HUES64 (cell line): ENCODE data around the gene FBXW11.

Experiments
- H3K27ac ChIP-seq: 2 replicates; pipeline ENCODE4 v1.7.0; 2013; ENCODE audit warnings: low read depth, low read length, inconsistent platforms
- H3K27me3 ChIP-seq: 2 replicates; pipeline ENCODE4 v1.6.1; 2013; ENCODE audit warnings: mild to moderate bottlenecking, low read length; ENCODE audit not compliant: insufficient read depth
- H3K36me3 ChIP-seq: 2 replicates; pipeline ENCODE4 v1.6.1; 2013; ENCODE audit warnings: mild to moderate bottlenecking, low read length; ENCODE audit not compliant: insufficient read depth
- H3K4me1 ChIP-seq: 2 replicates; pipeline ENCODE4 v1.6.1; 2013; ENCODE audit warnings: mild to moderate bottlenecking, low read length, moderate library complexity; ENCODE audit not compliant: insufficient read depth
- H3K4me3 ChIP-seq: 2 replicates; pipeline ENCODE4 v1.5.1; 2013; ENCODE audit warnings: mild to moderate bottlenecking, low read length, moderate library complexity
- H3K9ac ChIP-seq: 2 replicates; pipeline ENCODE4 v1.6.1; 2013; ENCODE audit warnings: mild to moderate bottlenecking, low read depth, low read length
- H3K9me3 ChIP-seq: 2 replicates; pipeline ENCODE4 v1.6.1; 2013; ENCODE audit warnings: low read depth, low read length; ENCODE audit not compliant: insufficient read depth
- WGBS: fragments of 150-250, 120-280 bp; methylation state at CpG from one replicate; pipeline ENCODE4 v1.1.7; 2013; ENCODE audit warnings: missing lambda C conversion rate; 5-methylcytosine and 5-hydroxymethylcytosine counted together

FBXW11 gene

DNA sequence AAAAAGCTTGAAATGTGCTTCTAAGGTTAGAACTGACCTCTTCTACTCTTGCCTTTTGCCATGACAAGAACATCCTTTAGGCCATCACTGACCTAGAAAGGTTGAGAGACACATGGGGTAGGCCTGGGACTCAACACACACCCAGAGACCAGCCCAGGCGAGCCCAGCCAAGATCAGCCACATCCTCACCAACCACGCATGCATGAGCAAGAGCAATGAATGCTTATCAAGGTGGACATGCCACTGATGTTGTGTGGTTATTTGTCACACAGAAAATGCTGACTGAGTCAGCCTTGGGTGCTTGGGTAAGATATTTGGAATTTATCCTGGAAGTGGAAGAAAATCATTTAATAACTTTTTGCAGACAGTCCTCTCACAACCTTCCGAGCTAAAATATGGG is 181.4 kb downstream of the FBXW11 start:
- no peak overlapping the region for H3K27ac ChIP-seq
- H3K4me3 ChIP-seq: no peak overlapping the region
- no peak overlapping the region for H3K9ac ChIP-seq
- no peaks in the 10 kb centered on the region for H3K9me3 ChIP-seq
- H3K36me3 ChIP-seq: no peaks in the 10 kb centered on the region
- no peaks in the 10 kb centered on the region for H3K4me1 ChIP-seq
- WGBS: 88% methylated on average over 3 of the region's 3 CpGs
- no peaks in the 10 kb centered on the region for H3K27me3 ChIP-seq

DNA sequence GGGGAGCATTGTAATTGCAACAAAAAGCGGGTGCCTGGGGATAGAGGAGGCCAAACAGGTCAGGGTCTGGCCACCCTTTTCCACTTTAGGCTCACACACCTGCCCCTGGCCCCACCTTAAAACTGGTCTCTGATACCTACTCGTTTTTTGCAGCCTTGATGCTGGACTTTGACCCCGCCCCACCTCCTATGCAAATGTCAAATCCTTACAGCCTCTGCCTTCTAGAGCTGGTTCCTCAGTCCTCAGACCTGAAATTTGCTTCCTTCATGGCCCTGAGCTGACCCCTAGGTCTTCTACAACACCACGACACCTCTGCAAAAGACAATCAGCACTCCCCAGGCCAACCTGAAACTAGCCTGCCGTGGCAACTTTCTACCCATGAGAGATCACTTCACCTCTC is 183.2 kb downstream of the FBXW11 start:
- no peak overlapping the region for H3K27ac ChIP-seq
- no peaks in the 10 kb centered on the region for H3K36me3 ChIP-seq
- H3K9ac ChIP-seq: no peak overlapping the region
- no peaks in the 10 kb centered on the region for H3K4me1 ChIP-seq
- no peak overlapping the region for H3K4me3 ChIP-seq
- 78% methylated on average over 5 of the region's 5 CpGs for WGBS
- no peaks in the 10 kb centered on the region for H3K27me3 ChIP-seq
- H3K9me3 ChIP-seq: no peaks in the 10 kb centered on the region

DNA sequence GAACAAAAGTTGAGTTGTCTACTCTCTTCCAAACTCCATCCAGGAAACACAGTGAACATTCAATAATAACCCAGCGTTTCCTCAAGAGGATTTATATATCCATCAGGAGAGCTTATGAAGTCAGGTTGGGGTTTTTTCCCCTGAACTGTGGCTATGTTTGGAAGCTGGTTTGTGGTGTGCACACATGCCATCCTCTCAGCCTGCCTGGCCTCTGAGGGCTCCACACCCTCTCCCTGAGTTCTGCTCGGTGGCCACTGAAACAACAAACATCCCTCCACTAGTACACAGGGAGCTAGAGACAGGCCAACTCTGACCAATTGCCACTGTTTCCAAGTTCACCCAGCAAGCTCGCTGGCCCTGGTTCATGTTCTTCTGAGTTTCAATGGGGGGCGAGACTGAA is 185.2 kb downstream of the FBXW11 start:
- H3K4me1 ChIP-seq: no peaks in the 10 kb centered on the region
- H3K9ac ChIP-seq: no peak overlapping the region
- H3K27me3 ChIP-seq: no peaks in the 10 kb centered on the region
- no peak overlapping the region for H3K4me3 ChIP-seq
- H3K36me3 ChIP-seq: no peaks in the 10 kb centered on the region
- H3K9me3 ChIP-seq: no peaks in the 10 kb centered on the region
- 92% methylated on average over 4 of the region's 4 CpGs for WGBS
- no peak overlapping the region for H3K27ac ChIP-seq

DNA sequence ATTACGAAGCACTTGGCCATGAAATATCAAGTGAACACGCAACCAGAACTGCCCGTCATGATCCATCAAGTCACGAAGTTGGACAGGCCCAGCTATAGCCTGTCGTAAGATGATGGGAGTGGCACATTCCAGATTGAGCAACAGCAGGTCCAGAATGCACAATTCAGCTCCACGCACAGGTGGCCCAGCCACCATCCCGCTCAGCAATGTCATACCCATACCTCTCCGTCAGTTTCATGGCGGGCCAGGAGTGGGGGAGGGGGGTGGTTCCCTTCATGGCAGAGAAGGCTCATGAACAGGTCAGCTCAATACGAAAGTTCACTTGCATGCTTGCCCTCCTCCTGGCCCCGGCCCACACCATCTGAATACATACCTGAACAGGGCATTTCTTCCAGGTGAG is 185.9 kb downstream of the FBXW11 start:
- Histone ChIP-seq H3K27me3 (no peaks in the 10 kb centered on the region), H3K9me3 (no peaks in the 10 kb centered on the region), H3K4me1 (no peaks in the 10 kb centered on the region), H3K9ac (no peak overlapping the region), H3K36me3 (no peaks in the 10 kb centered on the region), H3K4me3 (no peak overlapping the region), H3K27ac (no peak overlapping the region)
- WGBS: 98% methylated on average over 8 of the region's 11 CpGs

DNA sequence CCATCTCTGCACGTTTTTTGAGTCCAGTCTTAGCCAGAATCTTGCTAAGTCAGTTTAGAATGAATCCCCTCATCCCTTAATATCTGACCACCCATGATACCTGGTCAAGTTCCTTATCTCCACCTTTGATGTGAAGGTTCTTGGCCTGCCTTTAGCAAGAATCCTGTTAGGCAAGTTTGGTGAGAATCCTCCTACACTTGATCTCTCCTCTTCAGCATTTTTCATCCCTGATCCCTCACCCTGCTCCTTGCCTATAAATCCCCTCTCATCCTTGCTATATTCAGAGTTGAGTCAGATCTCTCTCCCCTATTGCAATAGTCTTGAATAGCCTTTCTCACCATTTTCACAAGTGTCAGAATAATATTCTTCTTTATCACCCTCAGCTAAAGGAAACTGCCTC is 189.8 kb downstream of the FBXW11 start:
- H3K9me3 ChIP-seq: no peaks in the 10 kb centered on the region
- H3K4me3 ChIP-seq: no peak overlapping the region
- no peak overlapping the region for H3K9ac ChIP-seq
- no peak overlapping the region for H3K27ac ChIP-seq
- H3K36me3 ChIP-seq: no peaks in the 10 kb centered on the region
- no peaks in the 10 kb centered on the region for H3K4me1 ChIP-seq
- 48% methylated on average over 1 of the region's 1 CpG for WGBS
- no peaks in the 10 kb centered on the region for H3K27me3 ChIP-seq

DNA sequence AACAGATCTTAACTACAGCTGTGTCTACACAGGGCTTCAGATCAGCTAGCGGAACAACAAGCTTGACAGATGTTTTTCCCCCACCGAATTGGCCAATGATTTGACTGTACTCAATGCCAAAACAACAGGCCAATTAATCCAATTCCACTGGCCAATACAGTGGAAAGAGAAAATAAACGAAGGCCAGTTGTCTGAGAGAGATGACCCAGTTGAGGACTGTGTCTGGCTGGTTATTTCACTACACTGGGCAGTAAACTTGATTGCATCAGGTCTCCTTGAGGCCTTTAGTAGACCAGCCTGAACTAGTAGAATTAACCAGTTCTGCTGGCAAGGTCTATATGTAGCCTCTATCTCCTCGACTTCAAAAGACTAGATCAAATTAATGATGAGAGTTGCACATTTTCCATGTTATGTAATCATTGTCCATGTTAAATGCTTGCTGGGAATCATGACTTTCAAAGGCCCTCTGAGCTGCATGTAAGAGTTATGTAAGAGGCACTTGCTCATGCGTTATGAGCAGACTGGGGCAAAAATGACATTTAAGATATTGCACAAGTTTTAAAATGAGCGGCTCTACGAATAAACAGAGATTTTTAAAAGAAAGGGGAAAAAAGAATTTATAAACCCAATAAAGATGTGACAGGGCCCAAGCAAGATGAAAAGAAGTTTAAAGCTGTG is 192.5 kb downstream of the FBXW11 start:
- 94% methylated on average over 7 of the region's 7 CpGs for WGBS
- no peak overlapping the region for H3K9ac ChIP-seq
- no peaks in the 10 kb centered on the region for H3K9me3 ChIP-seq
- H3K4me3 ChIP-seq: no peak overlapping the region
- H3K36me3 ChIP-seq: no peaks in the 10 kb centered on the region
- H3K27ac ChIP-seq: no peak overlapping the region
- H3K27me3 ChIP-seq: no peaks in the 10 kb centered on the region
- H3K4me1 ChIP-seq: no peaks in the 10 kb centered on the region

DNA sequence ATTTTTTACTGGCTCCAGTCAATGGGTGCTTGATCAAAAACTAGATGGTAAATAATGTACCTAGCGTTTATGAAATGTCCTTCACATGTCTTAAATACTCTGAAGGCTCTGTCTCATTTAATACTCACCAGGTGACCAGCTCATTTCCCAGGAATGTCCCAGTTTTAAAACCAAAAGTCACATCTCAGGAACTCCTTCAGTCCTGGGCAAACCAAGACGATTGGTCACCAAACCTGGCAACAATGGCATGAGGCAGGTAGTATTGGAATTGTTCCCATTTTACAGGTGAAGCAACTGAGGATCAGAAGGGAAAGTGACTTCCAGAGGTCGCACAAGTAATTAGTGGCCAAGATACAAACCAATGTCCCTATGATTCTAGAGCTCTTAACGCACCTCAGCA is 193.2 kb downstream of the FBXW11 start:
- no peaks in the 10 kb centered on the region for H3K9me3 ChIP-seq
- no peak overlapping the region for H3K9ac ChIP-seq
- H3K27ac ChIP-seq: no peak overlapping the region
- H3K4me3 ChIP-seq: no peak overlapping the region
- no peaks in the 10 kb centered on the region for H3K27me3 ChIP-seq
- WGBS: 96% methylated on average over 4 of the region's 4 CpGs
- no peaks in the 10 kb centered on the region for H3K36me3 ChIP-seq
- H3K4me1 ChIP-seq: no peaks in the 10 kb centered on the region
